Measurements from ENCODE around the gene SIM2.

Gene SIM2

DNA sequence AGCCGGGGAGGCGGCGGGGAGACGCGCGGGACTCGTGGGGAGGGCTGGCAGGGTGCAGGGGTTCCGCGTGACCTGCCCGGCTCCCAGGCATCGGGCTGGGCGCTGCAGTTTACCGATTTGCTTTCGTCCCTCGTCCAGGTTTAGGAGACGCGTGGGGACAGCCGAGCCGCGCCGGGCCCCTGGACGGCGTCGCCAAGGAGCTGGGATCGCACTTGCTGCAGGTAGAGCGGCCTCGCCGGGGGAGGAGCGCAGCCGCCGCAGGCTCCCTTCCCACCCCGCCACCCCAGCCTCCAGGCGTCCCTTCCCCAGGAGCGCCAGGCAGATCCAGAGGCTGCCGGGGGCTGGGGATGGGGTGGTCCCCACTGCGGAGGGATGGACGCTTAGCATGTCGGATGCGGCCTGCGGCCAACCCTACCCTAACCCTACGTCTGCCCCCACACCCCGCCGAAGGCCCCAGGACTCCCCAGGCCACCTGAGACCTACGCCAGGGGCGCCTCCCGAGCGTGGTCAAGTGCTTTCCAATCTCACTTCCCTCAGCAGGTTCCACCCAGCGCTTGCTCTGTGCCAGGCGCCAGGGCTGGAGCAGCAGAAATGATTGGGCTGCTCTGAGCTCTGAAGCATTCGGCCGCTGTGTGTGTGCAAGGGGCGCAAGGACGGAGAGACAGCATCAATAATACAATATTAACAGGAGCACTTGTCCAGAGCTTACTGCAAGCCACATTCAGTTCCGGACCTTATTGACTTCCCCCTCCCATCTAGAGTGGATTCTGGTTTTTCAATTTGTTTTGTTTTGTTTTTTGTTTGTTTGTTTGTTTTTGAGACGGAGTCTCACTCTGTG lies 10.3 kb downstream of the SIM2 start:
- intact Hi-C loops (cut with DNase I): no loop called here
- peak in 1 of 10 donors; percentile 66 for DNase-seq

DNA sequence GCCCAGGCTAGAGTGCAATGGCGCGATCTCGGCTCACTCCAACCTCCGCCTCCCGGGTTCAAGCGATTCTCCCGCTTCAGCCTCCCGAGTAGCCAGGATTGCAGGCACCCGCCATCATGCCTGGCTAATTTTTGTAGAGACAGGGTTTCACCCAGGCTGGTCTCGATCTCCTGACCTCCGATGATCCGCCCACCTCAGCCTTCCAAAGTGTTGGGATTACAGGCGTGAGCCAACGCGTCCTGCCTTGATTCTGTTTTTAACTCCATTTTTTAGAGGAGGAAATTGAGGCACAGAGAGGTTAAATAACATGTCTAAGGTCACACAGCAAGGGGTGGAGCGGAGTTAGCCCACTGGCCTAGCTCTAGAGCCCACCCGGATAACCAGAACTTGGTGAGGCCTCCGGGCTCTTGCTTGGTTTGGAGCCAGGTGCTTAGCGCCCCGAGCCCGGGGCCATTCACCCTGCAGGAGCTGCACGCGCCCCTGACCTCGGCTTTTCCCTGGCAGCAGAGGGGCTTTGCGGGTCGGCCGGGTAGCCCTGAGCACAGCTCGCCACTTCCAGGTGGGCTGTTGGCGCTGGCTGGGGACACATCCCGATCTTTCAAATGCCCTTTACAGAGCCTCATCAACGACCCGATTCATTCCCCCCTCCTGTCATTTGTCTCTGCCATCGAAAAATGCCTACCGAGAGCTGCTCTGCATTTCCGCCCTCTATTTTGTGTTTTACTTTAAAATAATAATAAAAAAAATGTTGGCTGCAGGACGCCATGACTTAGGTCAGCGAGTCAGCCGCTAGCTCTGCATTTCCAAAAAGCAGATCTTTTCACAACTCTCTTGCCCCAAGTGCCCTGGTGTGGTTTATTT lies 11.2 kb downstream of the SIM2 start:
- intact Hi-C loops (cut with DNase I): loop anchor here (10.0 kb wide), 1 partner anchor 205 kb away; no protein-coding TSS in a partner anchor
- peak in 2 of 10 donors; percentile 4 to 67 for DNase-seq

DNA sequence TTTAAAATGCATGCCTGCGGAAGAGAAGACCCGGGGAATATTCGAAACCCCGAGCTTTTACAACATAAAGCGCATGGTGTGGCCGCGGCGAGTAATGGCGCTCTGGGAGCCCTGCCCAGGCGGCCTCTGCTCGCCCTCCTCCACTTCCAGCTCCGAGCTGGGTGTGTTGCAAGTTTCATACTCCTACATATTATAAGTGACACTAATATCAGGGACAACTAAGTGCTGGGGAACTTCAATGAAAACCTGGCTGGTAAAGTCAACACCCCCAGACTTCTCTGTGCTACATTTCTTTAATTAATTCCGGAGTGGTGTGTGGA lies 11.8 kb downstream of the SIM2 start:
- intact Hi-C loops (cut with DNase I): loop anchor here (10.0 kb wide), 1 partner anchor 206 kb away; no protein-coding TSS in a partner anchor
- DNase-seq: peak in 2 of 10 donors; percentile 4 to 30

DNA sequence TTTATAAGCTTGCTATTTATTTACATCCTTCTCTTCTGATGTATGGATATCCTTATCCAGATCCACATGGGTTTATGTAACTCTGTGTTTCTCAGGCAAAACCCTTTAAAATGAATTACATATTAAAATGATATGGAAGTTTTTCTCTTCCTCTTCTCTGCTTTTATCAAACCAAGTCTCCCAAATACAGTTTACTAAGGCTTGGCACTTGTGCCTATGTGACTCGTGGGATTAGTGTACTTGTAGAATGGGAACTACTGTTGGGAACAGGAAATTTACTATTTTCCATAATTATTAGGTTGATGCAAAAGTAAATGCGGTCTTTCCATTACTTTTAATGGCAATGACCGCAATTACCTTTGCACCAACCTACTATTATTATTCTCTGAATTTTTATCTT lies 14.8 kb downstream of the SIM2 start:
- intact Hi-C loops (cut with DNase I): loop anchor here (10.0 kb wide), 1 partner anchor 209 kb away; no protein-coding TSS in a partner anchor
- no peak for DNase-seq

DNA sequence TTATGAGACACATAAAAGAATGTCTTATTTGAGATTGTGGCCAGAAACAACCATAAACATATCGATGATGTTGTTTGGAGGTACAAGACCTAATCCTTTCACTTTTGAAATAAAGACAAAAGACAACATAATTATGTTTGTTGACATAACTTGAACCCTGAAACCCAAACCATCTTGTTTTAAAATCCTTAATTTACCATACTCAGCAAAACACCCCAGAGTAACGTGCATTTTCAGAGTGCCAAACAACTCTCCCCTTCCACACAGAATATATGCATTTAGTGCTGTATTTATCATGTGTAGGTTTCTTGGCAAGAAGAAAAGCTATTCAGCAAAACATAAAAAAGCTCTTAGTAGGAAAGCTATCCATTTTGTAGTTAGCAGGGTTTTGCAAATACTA lies 17.5 kb downstream of the SIM2 start:
- intact Hi-C loops (cut with DNase I): loop anchor here (10.0 kb wide), 1 partner anchor 212 kb away; no protein-coding TSS in a partner anchor
- no peak for DNase-seq

DNA sequence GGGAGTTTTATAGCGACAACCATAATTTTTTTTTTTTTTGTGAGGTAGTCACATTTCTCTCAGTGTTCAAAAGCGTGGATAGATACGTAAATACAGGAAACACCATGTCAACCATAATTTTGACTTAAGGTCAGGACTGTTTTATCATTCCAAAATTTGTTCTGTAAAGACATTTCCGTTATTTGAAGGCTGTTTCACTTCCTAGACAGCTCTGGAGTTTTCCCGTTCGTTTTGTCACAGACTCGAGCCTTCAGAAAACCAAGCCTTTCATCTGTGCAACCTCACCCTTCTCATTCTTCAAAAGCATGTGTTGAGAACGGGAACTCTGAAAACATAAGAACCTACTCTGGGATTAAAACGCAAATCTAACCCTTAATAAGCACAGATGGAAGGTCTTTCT lies 17.9 kb downstream of the SIM2 start:
- intact Hi-C loops (cut with DNase I): loop anchor here (10.0 kb wide), 1 partner anchor 212 kb away; no protein-coding TSS in a partner anchor
- DNase-seq: no peak

DNA sequence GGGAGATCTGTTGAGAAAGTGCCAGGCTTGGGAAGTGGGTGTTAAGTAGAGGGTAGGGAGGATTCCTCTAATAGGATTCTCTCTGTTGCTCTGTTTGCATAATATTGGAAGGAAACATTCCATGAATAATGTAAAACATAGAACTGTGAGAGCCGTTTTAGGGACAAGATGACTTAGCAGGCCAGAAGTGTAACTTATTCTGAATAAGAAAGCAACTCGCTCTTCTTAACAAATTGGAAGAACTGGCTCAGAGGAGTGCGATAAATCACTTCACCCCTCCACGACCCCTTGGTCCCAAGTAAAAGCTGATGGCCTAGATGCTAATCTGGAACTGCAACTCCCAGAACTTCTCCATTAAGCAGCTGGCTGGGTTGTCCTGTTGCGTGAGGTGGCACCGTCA lies 19.1 kb downstream of the SIM2 start:
- no peak for DNase-seq
- intact Hi-C loops (cut with DNase I): loop anchor here (10.0 kb wide), 1 partner anchor 213 kb away; no protein-coding TSS in a partner anchor

DNA sequence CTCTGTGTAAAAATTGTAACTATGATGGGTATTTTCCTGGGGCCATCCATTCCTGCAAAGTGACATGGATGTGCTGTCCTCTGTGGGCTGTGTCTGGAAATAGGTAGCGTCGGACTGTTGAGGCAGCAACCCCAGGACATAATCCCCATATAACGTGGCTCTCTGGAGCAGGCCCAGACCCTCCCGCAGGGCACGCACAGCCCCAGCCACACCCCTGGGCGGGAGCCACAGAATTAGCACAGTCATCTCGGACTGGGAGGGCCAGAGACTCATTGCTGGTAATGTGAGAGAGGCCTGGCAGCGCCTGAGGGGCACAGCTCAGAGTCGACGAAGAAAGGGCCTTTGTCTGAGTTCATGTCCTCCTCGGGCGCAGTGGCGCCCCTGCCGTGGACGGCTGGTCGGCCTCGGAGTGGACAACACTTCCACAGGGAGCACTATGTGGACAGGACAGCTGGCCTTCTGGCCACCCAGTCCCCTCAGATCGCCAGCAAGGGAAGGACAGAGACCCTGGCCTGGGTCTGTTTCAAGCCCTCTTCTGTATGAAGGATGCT lies 20.1 kb downstream of the SIM2 start:
- intact Hi-C loops (cut with DNase I): loop anchor here (10.0 kb wide), 1 partner anchor 214 kb away; no protein-coding TSS in a partner anchor
- DNase-seq: peak; percentile 40 to 96 (median 74)

DNA sequence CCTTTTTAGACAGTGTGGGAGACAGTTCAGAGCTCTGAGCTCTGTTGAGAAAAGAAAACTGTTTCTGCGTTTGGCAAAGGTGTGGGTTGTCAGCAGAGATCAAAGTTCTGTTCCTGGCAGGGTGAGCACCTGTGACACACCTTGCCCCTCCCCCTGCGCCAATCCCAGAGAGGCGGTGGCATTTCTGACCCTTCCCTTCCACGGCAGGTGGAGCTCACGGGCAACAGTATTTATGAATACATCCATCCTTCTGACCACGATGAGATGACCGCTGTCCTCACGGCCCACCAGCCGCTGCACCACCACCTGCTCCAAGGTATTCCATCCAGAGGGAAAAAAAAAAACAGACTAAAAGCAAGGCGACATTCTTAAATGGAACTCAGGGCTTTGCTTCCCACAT lies 20.7 kb downstream of the SIM2 start:
- intact Hi-C loops (cut with DNase I): loop anchor here (10.0 kb wide), 1 partner anchor 215 kb away; no protein-coding TSS in a partner anchor
- DNase-seq: peak in 2 of 10 donors; percentile 55 to 79

DNA sequence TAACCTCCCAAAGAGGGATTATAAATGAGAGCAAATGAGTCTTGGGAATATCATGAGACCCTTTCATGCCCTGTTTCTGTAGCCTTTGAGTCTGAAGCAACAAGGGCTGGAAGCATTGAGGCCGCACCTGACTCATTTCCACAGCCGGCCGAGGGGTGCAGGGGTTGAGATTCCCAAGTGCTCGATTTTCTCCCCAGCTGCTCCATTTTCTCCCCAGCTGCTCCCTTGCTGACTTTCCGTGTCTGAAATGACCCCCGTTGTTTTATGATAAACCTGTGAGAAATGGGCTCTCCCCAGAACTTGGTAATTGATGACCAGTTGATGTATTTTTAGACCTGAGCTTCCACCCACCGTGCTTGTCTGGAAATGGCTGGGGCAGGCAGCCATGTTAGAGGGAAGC lies 22.9 kb downstream of the SIM2 start:
- peak in 1 of 10 donors; percentile 55 for DNase-seq
- intact Hi-C loops (cut with DNase I): no loop called here

DNA sequence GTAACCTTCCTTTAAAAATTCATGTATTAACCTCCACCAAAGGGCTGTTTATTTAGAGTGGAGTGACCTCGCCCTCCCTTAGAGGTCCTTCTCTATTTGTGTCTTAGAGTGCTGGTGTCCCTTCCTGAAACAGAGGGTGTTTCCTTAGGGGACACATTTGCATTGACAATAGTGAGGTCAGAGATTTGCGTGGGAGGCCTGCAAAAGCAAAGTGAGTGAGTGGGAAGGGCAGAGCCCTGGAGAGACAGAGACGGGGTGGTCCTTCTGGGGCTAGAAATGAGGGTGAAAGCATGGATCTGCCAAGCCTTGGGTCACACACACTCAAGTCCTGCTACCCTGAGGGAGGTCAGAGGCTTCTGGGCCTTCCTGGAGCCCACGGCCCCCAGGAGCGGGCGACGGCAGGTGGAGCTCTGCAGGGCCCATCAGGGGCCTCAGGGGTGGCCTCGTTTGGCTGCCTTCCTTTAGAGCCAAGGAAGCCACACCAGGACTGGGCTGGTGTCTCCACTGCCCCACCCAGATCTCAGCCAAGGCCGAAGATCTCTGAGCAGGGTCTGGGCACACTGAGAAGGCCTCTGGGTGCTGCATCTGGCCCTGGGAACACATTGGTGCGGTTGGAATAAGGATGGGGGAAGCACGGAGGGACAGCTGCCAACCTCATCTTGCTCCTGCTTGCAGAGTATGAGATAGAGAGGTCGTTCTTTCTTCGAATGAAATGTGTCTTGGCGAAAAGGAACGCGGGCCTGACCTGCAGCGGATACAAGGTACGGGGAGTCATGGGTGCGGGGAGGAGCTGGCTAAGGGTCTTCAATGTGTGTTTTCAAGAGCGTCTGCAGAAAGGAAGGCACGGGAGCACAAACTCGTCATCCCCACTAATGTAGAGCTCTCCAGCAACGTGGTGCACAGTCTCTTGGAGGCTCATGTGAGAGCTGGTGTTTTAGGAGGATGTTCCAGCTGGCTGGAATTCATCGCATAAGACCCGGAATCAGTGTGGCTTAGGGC lies 23.8 kb downstream of the SIM2 start:
- intact Hi-C loops (cut with DNase I): no loop called here
- DNase-seq: peak in 2 of 10 donors; percentile 21 to 52

DNA sequence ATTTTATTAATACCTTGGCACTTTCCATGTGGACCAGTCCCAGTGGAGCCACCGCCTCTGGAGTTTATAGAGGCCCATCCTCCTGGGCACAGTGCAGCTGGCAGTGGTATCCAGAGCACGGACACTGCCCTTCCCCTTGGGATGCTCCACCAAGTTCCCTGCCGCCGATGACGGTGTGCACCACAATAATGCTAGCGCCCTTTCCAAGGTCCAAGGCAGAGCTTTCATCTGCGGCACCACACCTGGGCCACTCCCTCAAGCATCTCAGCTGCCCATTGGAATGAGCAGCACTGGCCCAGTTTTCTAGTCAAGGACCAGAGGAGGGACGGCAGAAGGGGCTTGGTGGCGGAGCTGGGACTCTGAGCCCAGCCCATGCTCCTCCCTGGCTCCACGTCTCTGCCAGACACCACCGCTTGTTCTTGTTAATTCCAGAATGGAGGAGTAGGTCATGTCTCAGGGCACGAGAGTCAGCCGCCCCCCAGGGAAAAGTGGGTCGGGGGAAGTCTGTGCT lies 24.5 kb downstream of the SIM2 start:
- DNase-seq: peak in 2 of 10 donors; percentile 55 to 72
- intact Hi-C loops (cut with DNase I): no loop called here

DNA sequence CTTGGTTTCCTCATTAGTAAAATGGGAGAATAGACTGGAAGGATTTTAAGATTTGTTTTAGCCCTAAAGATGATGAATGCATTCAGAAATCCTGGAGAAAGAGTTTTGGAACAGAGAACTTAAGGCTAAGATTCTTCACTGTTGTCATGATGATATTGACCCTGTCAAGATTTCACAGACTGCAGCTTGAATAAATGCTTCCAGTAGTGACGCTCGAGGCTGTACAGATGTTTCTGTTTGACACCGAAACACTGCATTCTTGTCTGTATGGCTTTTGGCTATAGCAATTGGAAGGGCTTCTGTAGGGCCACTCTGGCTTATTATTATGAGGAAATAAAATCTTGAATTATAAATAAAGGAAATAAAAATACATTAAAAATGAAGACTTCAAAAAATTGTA lies 25.7 kb downstream of the SIM2 start:
- intact Hi-C loops (cut with DNase I): no loop called here
- no peak for DNase-seq

DNA sequence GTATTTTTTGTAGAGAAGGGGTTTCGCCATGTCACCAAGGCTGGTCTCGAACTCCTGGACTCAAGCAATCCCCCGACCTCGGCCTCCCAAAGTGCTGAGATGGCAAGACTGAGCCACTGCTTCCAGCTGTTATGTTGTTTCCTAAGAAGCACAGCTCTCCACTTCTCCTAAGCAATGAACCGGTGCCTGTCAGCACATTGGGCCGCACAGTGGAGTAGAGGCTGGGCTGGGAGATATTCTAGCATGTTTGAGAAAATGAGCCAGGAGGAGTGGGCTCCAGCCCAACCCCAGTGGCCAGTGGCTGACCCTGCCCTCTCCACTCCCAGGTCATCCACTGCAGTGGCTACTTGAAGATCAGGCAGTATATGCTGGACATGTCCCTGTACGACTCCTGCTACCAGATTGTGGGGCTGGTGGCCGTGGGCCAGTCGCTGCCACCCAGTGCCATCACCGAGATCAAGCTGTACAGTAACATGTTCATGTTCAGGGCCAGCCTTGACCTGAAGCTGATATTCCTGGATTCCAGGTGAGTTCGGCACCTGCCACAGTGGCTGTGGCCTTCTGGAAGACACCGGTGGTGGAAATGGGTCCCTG lies 27.0 kb downstream of the SIM2 start:
- DNase-seq: peak in 1 of 10 donors; percentile 65
- intact Hi-C loops (cut with DNase I): no loop called here

DNA sequence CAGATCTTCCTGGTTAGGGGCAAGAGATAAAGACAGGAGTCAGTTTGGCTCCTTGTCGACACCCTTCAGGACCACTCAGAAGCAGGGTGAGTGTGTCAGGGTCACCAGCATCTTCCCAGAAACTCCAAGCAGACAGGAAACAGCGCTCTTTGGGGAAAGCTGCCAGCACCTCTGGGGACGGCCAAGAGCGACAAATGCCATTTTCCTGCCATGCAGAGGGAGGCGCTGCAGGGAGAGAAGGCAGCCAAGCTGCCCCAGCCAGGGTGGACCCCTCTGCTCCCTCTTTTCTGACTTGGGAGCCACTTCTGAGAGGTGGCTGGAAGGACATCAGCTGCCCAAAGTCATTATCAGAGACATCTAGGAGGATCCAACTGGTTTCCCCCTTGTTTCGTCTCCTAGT lies 29.0 kb downstream of the SIM2 start:
- DNase-seq: peak in 2 of 10 donors; percentile 23 to 66
- intact Hi-C loops (cut with DNase I): no loop called here

DNA sequence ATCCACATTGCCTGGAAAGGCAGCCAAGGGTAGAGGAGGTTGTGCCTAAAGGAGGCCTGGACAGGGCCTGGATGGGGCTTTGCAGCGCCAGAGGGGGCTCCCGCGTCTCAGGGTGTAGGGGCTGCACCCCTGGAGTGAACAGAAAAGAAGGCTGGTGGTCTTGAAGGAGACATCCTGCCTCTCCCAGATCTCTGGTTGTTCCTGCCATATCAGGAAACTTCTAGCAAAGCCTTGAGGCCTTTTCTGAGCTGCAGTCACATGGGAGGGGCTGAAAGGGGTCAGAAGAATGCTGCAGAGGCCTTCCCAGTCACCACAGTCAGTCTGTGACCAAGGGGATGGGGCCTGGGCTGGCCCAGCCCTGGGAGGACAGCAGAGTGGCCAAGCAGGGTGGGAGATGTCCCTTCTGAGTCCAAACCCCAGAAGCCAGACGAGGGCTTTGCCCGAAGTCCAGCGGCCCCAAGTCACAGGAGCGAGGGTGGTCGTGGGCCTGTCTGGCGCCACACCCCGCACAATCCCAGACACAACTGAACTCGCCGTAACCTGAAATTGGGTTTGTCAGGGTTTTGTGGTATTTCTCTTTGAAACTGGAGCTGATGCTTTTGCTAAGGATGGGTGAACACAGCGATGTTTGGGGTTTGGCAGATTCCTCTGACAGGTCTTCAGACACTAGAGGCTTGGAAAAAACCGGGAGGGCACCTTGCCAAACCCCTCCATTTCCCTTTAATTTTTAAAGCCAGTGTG lies 29.6 kb downstream of the SIM2 start:
- peak in 2 of 10 donors; percentile 19 to 45 for DNase-seq

DNA sequence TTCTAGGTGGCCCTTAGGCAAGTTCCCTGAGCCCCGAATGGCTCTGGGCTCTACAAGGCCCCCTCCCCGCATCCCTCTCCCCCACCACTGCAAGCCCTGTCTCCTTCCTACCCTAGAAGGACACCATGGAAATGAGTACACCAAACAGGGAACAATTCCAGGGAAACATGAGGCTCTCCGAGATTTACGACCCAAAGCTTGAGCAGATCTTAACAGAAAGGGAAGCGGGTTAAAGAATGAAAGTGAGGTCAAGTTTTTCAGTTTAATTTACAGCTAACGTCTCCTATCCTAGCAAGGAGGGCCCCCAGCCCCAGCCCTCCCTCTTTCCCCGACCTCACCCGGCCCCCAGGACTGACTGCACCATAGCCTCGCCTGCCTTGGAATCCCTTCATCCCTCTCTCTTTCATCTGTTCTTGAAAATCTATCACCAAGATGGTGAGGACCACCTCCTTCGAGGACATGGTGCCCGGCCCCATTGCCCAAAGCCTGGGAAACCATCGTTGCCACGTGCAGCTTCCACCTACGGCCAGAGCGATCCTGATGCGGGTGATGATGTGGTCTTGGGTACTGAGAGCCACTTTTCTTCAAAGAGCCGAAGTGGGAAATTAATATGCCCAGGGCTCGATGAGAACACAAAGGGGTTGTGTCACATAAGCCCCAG lies 30.5 kb downstream of the SIM2 start:
- DNase-seq: peak in 2 of 10 donors; percentile 20 to 41
- intact Hi-C loops (cut with DNase I): no loop called here

More for the DNA sequence above, 29.6 kb downstream of the SIM2 start:
- intact Hi-C loops (cut with DNase I): no loop called here
